Stimulated activated CD4-positive, alpha-beta T cell treated with anti-CD3 and anti-CD28 coated beads, TNF-alpha, amount 100 ng/mL, for 24 hours (primary cell): ENCODE results near the gene TREML4.

Experiments used
- DNase-seq, 3 experiments: peaks; one replicate each; pipeline ENCODE4 v3.0.0-alpha.2; 2020; ENCODE audit warnings: low read depth in 3 of 3

The TREML4 gene

GRCh38 chr6:41284726-41285125 is 56.6 kb downstream of the TREML4 start:
- DNase-seq: no peak

GRCh38 chr6:41286544-41287346 is 58.6 kb downstream of the TREML4 start, which contains the start of gene TREM1:
Gene TREM1 (minus strand): TSS chr6:41286682. CDS start chr6:41286655, 27 bp downstream.
- no peak for DNase-seq

GRCh38 chr6:41288030-41288753 is 60.0 kb downstream of the TREML4 start:
- no peak for DNase-seq
